Endothelial cell of umbilical vein (primary cell): ENCODE data around the gene CYBA.

Source experiments
- CTCF ChIP-seq, 2 donors: IDR thresholded peaks; 1 replicate in 1 of 2; 2 replicates in 1 of 2; pipeline ENCODE4 v1.5.1; 2011; ENCODE audit warnings: low read length in 2 of 2, mild to moderate bottlenecking in 2 of 2, moderate library complexity in 2 of 2, control low read depth in 1 of 2, inconsistent platforms in 1 of 2, low read depth in 1 of 2; ENCODE audit not compliant: insufficient read depth in 1 of 2; ENCODE audit errors: extremely low read depth in 1 of 2
- EZH2 ChIP-seq: IDR thresholded peaks from 2 replicates; pipeline ENCODE4 v1.6.1; 2012; ENCODE audit warnings: borderline replicate concordance, low read depth, mild to moderate bottlenecking, moderate library complexity, low read length, inconsistent platforms; ENCODE audit not compliant: severe bottlenecking
- JUN ChIP-seq: IDR thresholded peaks from 2 replicates; pipeline ENCODE4 v1.6.1; 2011; ENCODE audit warnings: borderline replicate concordance, low read depth; ENCODE audit not compliant: insufficient read length, insufficient read depth
- POLR2A ChIP-seq: IDR thresholded peaks from 2 replicates; pipeline ENCODE4 v1.6.1; 2012; ENCODE audit warnings: low read depth, mild to moderate bottlenecking, control low read depth, low read length
- TF ChIP-seq, protein P1 (sequence below): IDR thresholded peaks from 2 replicates; pipeline ENCODE4 v1.6.1; 2011; ENCODE audit not compliant: insufficient read depth, insufficient read length

GRCh38 chr16:88654363-88655052, 3.7 kb upstream of the CYBA start:
- TF ChIP-seq POLR2A (no peak), CTCF (IDR thresholded peaks at IDR 0.05; ENCODE audit: extremely low read depth in 1 of 2, insufficient read depth in 1 of 2, low read depth in 1 of 2, low read length in 2 of 2) (no peak), JUN (no peak), EZH2 (no peak)
- TF ChIP-seq, protein P1, sequence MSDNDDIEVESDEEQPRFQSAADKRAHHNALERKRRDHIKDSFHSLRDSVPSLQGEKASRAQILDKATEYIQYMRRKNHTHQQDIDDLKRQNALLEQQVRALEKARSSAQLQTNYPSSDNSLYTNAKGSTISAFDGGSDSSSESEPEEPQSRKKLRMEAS, result no peak
